IPS-15b (cell line): ENCODE data around the gene CD69.

ENCODE experiments used
- H3K27me3 ChIP-seq: one replicate; pipeline ENCODE4 v1.6.1; 2013; ENCODE audit warnings: low read length; ENCODE audit not compliant: control insufficient read depth, insufficient read depth
- H3K36me3 ChIP-seq: one replicate; pipeline ENCODE4 v1.6.1; 2013; ENCODE audit warnings: low read length; ENCODE audit not compliant: control insufficient read depth, insufficient read depth
- H3K4me1 ChIP-seq: one replicate; pipeline ENCODE4 v1.6.1; 2013; ENCODE audit warnings: mild to moderate bottlenecking, low read length; ENCODE audit not compliant: control insufficient read depth, insufficient read depth
- H3K4me3 ChIP-seq: one replicate; pipeline ENCODE4 v1.5.1; 2013; ENCODE audit warnings: low read depth, low read length
- H3K9ac ChIP-seq: one replicate; pipeline ENCODE4 v1.6.1; 2013; ENCODE audit warnings: low read depth, mild to moderate bottlenecking, low read length
- H3K9me3 ChIP-seq: one replicate; pipeline ENCODE4 v1.6.1; 2013; ENCODE audit warnings: mild to moderate bottlenecking, low read length; ENCODE audit not compliant: control insufficient read depth, insufficient read depth

Gene CD69

DNA sequence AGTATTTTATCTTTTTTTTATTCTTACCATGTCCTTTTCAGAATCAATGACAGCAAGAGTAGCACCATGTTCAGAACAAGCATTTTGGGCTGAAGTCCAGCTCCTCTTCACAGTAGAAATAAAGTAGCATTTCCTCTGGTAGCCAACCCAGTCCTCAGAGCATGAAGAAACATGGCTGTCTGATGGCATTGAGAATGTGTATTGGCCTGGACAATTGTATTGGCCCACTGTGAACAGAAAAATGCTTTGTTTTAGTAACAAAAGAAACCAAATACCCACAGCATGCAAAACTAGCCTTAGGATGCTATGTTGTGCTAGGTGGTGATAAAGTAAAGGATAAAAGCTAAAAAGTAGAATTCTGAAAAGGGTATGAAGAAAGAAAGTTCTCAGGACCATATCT lies 5.7 kb downstream of the CD69 start:
- Histone ChIP-seq H3K9ac (no peak overlapping the region), H3K27me3 (no peaks in the 10 kb centered on the region)

DNA sequence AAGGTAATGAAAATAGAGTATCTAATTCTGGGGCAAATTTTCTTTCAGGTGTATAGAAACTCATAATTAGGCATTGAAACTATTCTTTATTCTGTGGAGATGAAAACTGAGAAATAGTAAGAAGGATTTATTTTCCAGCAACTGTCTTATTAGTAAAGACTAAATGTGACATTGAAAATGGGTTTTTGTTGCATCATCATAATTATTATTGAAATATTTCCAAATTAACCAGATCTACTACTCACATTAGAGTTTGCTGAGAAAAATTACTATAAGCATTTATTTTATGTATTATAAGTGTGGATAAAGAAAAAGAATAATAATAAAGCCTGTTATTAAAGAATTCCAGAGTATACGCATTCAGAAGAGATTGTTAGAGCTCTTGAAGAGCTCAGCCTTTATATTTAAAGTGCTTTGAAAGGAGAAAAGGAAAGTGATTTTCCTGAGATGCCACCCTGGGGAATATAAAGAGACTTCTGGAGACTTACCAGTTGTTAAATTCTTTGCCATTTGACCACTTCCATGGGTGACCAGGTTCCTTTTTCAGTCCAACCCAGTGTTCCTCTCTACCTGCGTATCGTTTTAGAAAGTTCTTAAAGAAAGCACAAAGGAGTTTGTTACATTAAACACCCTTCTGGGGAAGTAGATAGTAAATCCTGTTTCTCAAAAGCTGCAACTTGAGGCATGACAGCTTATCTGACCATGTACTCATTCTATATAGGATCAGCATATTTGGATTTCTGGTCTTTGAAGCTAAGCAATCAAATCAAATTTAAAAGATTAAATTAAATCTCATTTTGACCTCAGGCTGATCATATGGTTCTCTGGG lies 6.4 kb downstream of the CD69 start:
- no peaks in the 10 kb centered on the region for H3K36me3 ChIP-seq

More for the DNA sequence above, 5.7 kb downstream of the CD69 start:
- no peaks in the 10 kb centered on the region for H3K9me3 ChIP-seq
- H3K36me3 ChIP-seq: no peaks in the 10 kb centered on the region
- peaks cover 4% of the 10 kb centered on the region for H3K4me1 ChIP-seq
- no peak overlapping the region for H3K4me3 ChIP-seq

DNA sequence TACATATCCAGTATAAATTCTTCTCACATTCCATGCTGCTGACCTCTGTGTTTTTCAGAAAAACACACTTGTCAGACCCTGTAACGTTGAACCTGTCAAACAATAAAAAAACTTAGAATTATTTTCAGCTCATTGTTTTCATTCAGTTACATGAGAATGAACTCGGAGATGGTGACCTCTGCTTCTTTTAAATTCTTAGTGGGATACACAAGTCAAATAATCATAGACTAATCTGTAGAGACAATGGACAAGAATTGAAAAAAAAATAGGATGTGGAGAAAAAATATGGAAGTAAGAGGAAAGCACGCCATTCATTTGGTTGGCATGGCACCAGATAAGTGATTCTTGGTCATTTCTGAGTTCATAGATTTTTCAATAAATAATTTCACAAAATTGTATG lies 7.2 kb downstream of the CD69 start:
- no peaks in the 10 kb centered on the region for H3K27me3 ChIP-seq
- no peak overlapping the region for H3K4me3 ChIP-seq
- peaks cover 4% of the 10 kb centered on the region for H3K4me1 ChIP-seq
- no peaks in the 10 kb centered on the region for H3K36me3 ChIP-seq
- no peak overlapping the region for H3K9ac ChIP-seq
- no peaks in the 10 kb centered on the region for H3K9me3 ChIP-seq

More for the DNA sequence above, 6.4 kb downstream of the CD69 start:
- H3K9ac ChIP-seq: no peak overlapping the region
- no peaks in the 10 kb centered on the region for H3K27me3 ChIP-seq
- no peaks in the 10 kb centered on the region for H3K9me3 ChIP-seq
- peaks cover 4% of the 10 kb centered on the region for H3K4me1 ChIP-seq
- H3K4me3 ChIP-seq: no peak overlapping the region

DNA sequence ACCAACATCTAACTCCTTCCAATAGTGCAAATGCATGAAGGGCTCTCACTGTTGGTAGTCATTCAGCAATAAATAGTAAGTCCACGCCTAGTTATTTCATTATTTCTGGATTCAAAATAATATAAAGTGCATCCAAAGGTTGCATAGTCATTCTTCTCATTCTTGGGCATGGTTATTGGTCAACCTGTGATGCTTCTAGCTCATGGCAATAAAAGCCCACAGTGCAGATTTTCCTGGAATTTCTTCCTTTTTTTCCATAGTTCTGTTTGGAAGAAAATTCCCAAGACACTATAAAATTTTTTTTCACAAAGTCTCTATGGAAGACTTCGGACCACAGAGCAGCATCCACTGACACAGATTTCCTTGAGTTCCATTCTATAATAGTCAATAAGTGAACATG lies 7.6 kb downstream of the CD69 start:
- H3K27me3 ChIP-seq: no peaks in the 10 kb centered on the region
- no peak overlapping the region for H3K4me3 ChIP-seq
- H3K4me1 ChIP-seq: peaks cover 4% of the 10 kb centered on the region

DNA sequence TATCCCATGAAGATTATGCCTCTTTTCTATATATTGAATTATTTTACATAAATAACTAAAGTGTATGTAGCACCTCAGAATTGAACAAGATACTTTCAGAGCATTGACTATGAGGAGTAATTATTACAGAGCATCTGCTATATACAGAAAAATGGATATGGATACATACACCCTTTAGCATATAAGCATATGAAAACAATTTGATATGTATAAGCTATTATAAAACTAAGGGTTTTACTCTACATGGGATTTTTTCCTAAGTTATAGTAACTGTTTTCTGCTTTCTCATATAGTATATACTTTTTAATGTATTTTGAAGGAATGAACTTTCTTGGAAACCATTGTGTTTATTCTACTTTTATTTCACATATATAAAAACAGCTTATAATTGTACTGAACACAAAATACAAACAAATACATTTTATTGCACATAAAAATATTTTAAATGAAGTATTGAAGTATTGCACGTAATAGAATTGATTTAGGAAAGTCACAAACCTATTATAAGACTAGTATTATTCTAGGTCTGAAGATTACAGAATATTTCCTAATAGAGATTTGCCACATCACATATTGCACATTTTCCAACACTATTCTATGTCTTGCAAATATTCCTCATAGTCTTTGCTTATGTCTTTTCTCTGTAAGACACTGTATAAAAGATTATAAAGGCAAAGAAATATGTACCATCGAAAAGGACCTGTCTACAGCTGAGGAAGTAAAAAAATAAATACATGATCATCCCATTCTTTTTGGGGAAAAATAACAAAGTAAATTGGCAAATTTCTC lies 8.4 kb downstream of the CD69 start:
- no peaks in the 10 kb centered on the region for H3K36me3 ChIP-seq
- no peak overlapping the region for H3K9ac ChIP-seq
- H3K9me3 ChIP-seq: no peaks in the 10 kb centered on the region
- no peak overlapping the region for H3K4me3 ChIP-seq
- H3K4me1 ChIP-seq: peaks cover 4% of the 10 kb centered on the region
- H3K27me3 ChIP-seq: no peaks in the 10 kb centered on the region

More for the DNA sequence above, 7.6 kb downstream of the CD69 start:
- Histone ChIP-seq H3K9ac (no peak overlapping the region), H3K36me3 (no peaks in the 10 kb centered on the region), H3K9me3 (no peaks in the 10 kb centered on the region)

DNA sequence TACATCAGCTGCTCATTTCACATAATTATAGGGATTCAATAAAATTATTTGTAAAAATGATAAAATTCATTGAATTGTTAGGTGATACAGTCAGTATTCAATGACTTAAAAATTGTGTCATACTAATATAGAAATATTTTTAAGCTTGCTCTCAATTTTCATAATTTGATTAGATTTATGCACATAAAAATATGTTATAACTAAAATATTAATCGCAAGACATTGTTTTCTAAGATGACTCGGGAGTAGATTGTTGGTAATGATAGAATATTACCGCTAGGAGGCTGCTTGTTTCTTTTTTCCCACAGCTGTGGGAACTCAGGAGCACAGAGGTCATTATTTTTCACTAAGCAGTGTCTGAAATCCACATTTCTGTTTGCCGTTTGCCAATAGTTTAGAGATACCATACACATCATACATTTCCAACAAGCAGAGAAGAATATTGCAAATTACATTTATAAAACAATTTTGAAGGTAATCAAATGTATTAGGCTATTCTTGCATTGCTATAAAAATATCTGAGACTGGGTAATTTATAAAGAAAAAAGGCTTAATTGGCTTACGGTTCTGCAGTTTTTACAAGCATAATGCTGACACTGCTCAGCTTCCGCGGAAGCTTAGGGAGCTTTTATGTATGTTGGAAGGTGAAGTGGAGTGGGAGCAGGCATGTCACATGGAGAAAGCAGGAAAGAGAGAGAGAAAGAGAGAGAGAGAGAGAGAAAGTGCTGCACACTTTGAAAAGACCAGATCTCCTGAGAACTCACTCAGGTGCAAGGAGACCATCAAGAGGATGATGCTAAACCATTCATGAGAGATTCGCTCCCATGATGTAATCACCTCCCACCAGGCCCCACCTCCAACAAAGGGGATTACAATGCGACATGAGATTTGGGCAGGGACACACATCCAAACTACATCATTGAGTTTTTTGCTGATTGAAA lies 9.2 kb downstream of the CD69 start:
- Histone ChIP-seq H3K9ac (no peak overlapping the region), H3K36me3 (no peaks in the 10 kb centered on the region), H3K4me3 (no peak overlapping the region), H3K9me3 (no peaks in the 10 kb centered on the region), H3K4me1 (peaks cover 4% of the 10 kb centered on the region), H3K27me3 (no peaks in the 10 kb centered on the region)

DNA sequence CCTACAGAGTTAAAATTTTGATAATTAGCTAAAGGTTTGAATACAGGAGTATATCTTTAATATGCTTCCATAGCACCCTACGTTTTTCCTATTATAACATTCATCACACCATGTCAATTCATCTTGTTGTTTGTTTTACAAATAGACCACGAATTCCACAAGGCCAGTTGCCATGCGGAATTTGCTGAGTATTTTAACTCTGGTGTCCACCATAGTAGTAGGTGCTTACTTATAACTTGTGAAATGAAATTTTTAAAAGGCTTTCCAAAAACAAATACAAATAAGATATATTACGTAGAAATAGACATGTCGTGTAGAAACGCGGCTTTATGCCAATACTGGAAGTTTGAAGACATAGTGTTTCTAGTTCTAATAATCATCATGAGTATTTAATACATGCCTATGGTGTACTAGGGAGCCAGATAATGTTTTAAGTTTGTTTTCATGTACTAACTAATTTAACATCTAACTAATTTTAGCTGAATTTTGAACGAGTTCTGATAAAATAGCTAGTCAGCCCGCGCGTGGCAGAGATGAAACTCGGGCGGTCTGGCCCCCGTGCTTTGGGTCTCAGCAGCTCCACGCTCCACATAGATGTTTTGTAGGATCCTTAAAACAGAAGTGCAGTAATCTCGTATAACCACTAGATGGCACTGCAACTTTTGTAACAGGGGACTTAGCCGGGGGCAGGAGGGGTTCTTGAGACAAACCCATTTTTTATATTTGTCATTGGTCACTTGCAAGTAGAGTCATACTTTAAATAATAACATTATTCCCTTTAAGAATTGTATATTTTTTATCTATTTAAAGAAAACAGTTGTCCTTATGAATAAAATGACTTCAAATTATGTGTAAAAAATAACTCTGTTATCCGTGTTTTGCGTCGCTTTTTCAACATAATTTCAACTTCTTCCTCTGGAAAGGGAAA lies 10.2 kb downstream of the CD69 start:
- H3K9ac ChIP-seq: no peak overlapping the region
- H3K36me3 ChIP-seq: no peaks in the 10 kb centered on the region
- H3K4me3 ChIP-seq: no peak overlapping the region
- H3K4me1 ChIP-seq: peaks cover 4% of the 10 kb centered on the region
- no peaks in the 10 kb centered on the region for H3K27me3 ChIP-seq
- no peaks in the 10 kb centered on the region for H3K9me3 ChIP-seq

DNA sequence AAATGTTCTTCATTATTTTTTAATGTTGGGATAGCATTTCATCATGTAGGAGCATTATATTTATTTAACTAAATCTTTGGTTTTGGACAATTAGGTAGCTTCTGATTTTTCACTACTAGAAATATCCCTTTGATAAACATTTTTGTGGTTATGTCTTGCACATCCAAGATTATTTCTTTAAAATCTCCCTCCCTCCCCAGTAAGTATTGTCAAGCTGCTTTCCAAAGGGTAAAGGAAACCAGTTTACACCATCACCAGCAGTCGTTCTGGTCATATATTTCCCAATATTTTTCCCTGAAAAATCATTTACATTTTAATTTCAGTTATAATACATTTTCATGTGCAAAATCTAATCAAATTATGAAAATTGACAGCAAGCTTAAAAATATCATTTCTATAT lies 11.1 kb downstream of the CD69 start:
- H3K36me3 ChIP-seq: no peaks in the 10 kb centered on the region
- H3K9ac ChIP-seq: no peak overlapping the region
- H3K4me1 ChIP-seq: peaks cover 4% of the 10 kb centered on the region
- no peaks in the 10 kb centered on the region for H3K27me3 ChIP-seq
- H3K4me3 ChIP-seq: no peak overlapping the region
- no peaks in the 10 kb centered on the region for H3K9me3 ChIP-seq

DNA sequence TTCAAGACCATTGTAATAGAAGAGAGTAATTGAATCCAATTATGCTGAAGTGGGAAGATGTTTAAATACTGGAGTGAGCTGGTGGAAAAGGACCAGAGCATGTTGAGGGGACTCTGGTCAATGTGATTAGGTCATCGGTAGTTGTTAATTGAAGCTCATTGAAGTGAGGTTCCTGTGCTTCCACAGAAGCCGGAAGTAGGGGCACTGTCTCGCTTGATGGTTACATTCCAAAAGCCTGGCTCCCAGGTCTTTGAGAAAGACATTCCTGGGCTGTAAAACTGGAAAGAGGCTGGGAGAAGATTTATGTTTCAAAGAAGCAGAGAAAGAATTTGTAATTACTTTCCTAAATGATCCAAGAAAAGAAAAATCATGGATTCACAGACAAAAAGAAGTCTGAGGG lies 15.5 kb downstream of the CD69 start:
- no peaks in the 10 kb centered on the region for H3K4me1 ChIP-seq
- no peaks in the 10 kb centered on the region for H3K27me3 ChIP-seq
- no peaks in the 10 kb centered on the region for H3K9me3 ChIP-seq
- H3K36me3 ChIP-seq: no peaks in the 10 kb centered on the region
- no peak overlapping the region for H3K9ac ChIP-seq
- H3K4me3 ChIP-seq: no peak overlapping the region

DNA sequence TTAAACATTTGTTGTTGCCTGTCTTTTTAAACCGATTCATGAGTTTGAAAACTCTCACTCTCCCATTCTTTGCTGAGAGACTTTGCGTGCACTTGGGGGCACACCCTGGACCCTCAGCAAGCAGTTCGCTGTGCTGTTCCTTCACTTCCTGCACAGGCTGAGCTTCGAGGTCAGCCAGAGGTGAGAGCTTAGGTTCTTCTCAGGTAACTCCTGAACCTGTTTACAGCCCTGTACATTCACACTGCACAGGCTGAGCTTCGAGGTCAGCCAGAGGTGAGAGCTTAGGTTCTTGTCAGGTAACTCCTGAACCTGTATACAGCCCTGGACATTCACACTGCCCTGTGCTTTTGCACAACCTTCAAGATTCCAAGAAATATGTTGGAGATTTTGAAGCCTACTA lies 18.0 kb downstream of the CD69 start:
- H3K4me1 ChIP-seq: no peaks in the 10 kb centered on the region
- H3K36me3 ChIP-seq: no peaks in the 10 kb centered on the region
- H3K9ac ChIP-seq: no peak overlapping the region
- no peaks in the 10 kb centered on the region for H3K9me3 ChIP-seq
- H3K4me3 ChIP-seq: no peak overlapping the region
- H3K27me3 ChIP-seq: no peaks in the 10 kb centered on the region
